Karpas-422 (cell line): ENCODE data around the gene RAG2. TPM values are rescaled to one million over a fixed set of nuclear protein-coding genes. Genes with fewer than 3 reads are reported as not detected.

Source experiments
- DNase-seq: peaks from one replicate; pipeline ENCODE4 v3.0.0-alpha.2; 2015
- H2AFZ ChIP-seq: fragments of 200-600 bp; sonication (generic); 2 replicates; pipeline ENCODE4 v1.6.1; 2014; ENCODE audit warnings: antibody characterized with exemption, low read length, mixed read lengths
- H3K27ac ChIP-seq: fragments of 200-600 bp; sonication (generic); 2 replicates; pipeline ENCODE4 v1.5.1; 2014; ENCODE audit warnings: mild to moderate bottlenecking, low read length, moderate library complexity
- H3K27me3 ChIP-seq: fragments of 200-600 bp; sonication (generic); 2 replicates; pipeline ENCODE4 v1.6.1; 2014; ENCODE audit warnings: low read length, mixed read lengths
- H3K36me3 ChIP-seq: fragments of 200-600 bp; sonication (generic); 2 replicates; pipeline ENCODE4 v1.6.1; 2014; ENCODE audit warnings: low read length, mixed read lengths; ENCODE audit not compliant: insufficient read depth
- H3K4me1 ChIP-seq: fragments of 200-600 bp; sonication (generic); 2 replicates; pipeline ENCODE4 v1.6.1; 2014; ENCODE audit warnings: mild to moderate bottlenecking, low read length, mixed read lengths
- H3K4me2 ChIP-seq: fragments of 200-600 bp; sonication (generic); 2 replicates; pipeline ENCODE4 v1.6.1; 2014; ENCODE audit warnings: low read length, low read depth, mild to moderate bottlenecking; ENCODE audit not compliant: poor library complexity, severe bottlenecking
- H3K4me3 ChIP-seq: fragments of 200-600 bp; sonication (generic); 2 replicates; pipeline ENCODE4 v1.5.1; 2014; ENCODE audit warnings: mild to moderate bottlenecking, antibody characterized with exemption, low read length, mixed read lengths
- H3K79me2 ChIP-seq: fragments of 200-600 bp; sonication (generic); 2 replicates; pipeline ENCODE4 v1.6.1; 2014; ENCODE audit warnings: mild to moderate bottlenecking, low read length, mixed read lengths
- H3K9ac ChIP-seq: fragments of 200-600 bp; sonication (generic); 2 replicates; pipeline ENCODE4 v1.6.0; 2014; ENCODE audit warnings: low read length
- H3K9me2 ChIP-seq: fragments of 200-600 bp; sonication (generic), shearing (Covaris generic); replicated peaks from 2 replicates; pipeline ENCODE4 v1.6.0; 2014; ENCODE audit warnings: mild to moderate bottlenecking, low read length, moderate library complexity; ENCODE audit not compliant: insufficient read depth
- H3K9me3 ChIP-seq: fragments of 300-700, 200-600 bp; sonication (generic); 2 replicates; pipeline ENCODE4 v1.6.1; 2014; ENCODE audit warnings: low read length, mixed read lengths
- H4K20me1 ChIP-seq: fragments of 200-600 bp; sonication (generic); 2 replicates; pipeline ENCODE4 v1.6.1; 2014; ENCODE audit warnings: mild to moderate bottlenecking, antibody characterized with exemption, low read length, low read depth; ENCODE audit not compliant: insufficient read depth
- total RNA-seq: library from RNA; depleted of rRNA; stranded (reverse); fragments of >200 nt; shearing (Covaris generic); gene quantifications from 2 replicates; pipeline ENCODE4 v1.2.3, GENCODE V29; 2014; ENCODE audit warnings: low replicate concordance; rRNA removed

The RAG2 gene
- total RNA-seq, result not detected in 2 replicates

GRCh38 chr11:36598051-36598450 is at the start of gene RAG2:
RAG2 (minus strand) TSS chr11:36598236; CDS start chr11:36594168, 4,068 bp downstream.
- no peak within 1 kb of the TSS for H3K4me2 ChIP-seq
- no peaks in the 10 kb centered on the region for H3K9me3 ChIP-seq
- H3K9me2 ChIP-seq, result no peaks in the 10 kb centered on the region
- H3K36me3 ChIP-seq, result no peaks in the 10 kb centered on the region
- no peak within 1 kb of the TSS for H3K4me3 ChIP-seq
- DNase-seq, result no peak
- no peak within 1 kb of the TSS for H3K27ac ChIP-seq
- H3K27me3 ChIP-seq, result no peaks in the 10 kb centered on the region
- H2AFZ ChIP-seq, result no peak within 1 kb of the TSS
- no peaks in the 10 kb centered on the region for H3K4me1 ChIP-seq
- H4K20me1 ChIP-seq, result no peaks in the 10 kb centered on the region
- no peaks in the 10 kb centered on the region for H3K79me2 ChIP-seq
- no peak within 1 kb of the TSS for H3K9ac ChIP-seq

GRCh38 chr11:36638556-36638955 is 40.5 kb upstream of the RAG2 start:
- Histone ChIP-seq H3K9ac (no peak overlapping the region), H3K27ac (no peak overlapping the region), H3K4me3 (no peak overlapping the region), H3K4me1 (no peaks in the 10 kb centered on the region), H2AFZ (no peak overlapping the region), H3K27me3 (no peaks in the 10 kb centered on the region), H4K20me1 (no peaks in the 10 kb centered on the region), H3K36me3 (no peaks in the 10 kb centered on the region), H3K4me2 (no peak overlapping the region), H3K9me3 (no peaks in the 10 kb centered on the region), H3K9me2 (no peaks in the 10 kb centered on the region), H3K79me2 (no peaks in the 10 kb centered on the region)
- DNase-seq, result no peak

- Histone ChIP-seq H3K9me3 (no peaks in the 10 kb centered on the region), H3K27me3 (no peaks in the 10 kb centered on the region), H3K4me2 (no peak overlapping the region), H2AFZ (no peak overlapping the region), H3K4me3 (no peak overlapping the region), H3K9ac (no peak overlapping the region), H3K79me2 (no peaks in the 10 kb centered on the region), H4K20me1 (no peaks in the 10 kb centered on the region), H3K9me2 (no peaks in the 10 kb centered on the region), H3K27ac (no peak overlapping the region), H3K4me1 (no peaks in the 10 kb centered on the region), H3K36me3 (no peaks in the 10 kb centered on the region)
- no peak for DNase-seq
Observed at GRCh38 chr11:36635066-36635862, 37.2 kb upstream of the RAG2 start.

GRCh38 chr11:36631774-36632173 is 33.7 kb upstream of the RAG2 start:
- no peaks in the 10 kb centered on the region for H3K36me3 ChIP-seq
- no peaks in the 10 kb centered on the region for H3K9me2 ChIP-seq
- DNase-seq, result no peak
- H3K9me3 ChIP-seq, result no peaks in the 10 kb centered on the region
- no peaks in the 10 kb centered on the region for H3K27me3 ChIP-seq
- no peaks in the 10 kb centered on the region for H3K4me1 ChIP-seq
- H3K27ac ChIP-seq, result no peak overlapping the region
- no peak overlapping the region for H3K4me2 ChIP-seq
- H2AFZ ChIP-seq, result no peak overlapping the region
- H3K4me3 ChIP-seq, result no peak overlapping the region
- H4K20me1 ChIP-seq, result no peaks in the 10 kb centered on the region
- no peak overlapping the region for H3K9ac ChIP-seq
- no peaks in the 10 kb centered on the region for H3K79me2 ChIP-seq

GRCh38 chr11:36628765-36629244 is 30.8 kb upstream of the RAG2 start:
- H3K4me1 ChIP-seq, result no peaks in the 10 kb centered on the region
- no peak for DNase-seq
- no peaks in the 10 kb centered on the region for H3K79me2 ChIP-seq
- H3K9ac ChIP-seq, result no peak overlapping the region
- H2AFZ ChIP-seq, result no peak overlapping the region
- no peak overlapping the region for H3K27ac ChIP-seq
- H3K4me3 ChIP-seq, result no peak overlapping the region
- H3K9me3 ChIP-seq, result no peaks in the 10 kb centered on the region
- no peaks in the 10 kb centered on the region for H3K9me2 ChIP-seq
- H3K27me3 ChIP-seq, result no peaks in the 10 kb centered on the region
- no peaks in the 10 kb centered on the region for H4K20me1 ChIP-seq
- no peaks in the 10 kb centered on the region for H3K36me3 ChIP-seq
- H3K4me2 ChIP-seq, result no peak overlapping the region

GRCh38 chr11:36628141-36628540 is 30.1 kb upstream of the RAG2 start:
- H3K27me3 ChIP-seq, result no peaks in the 10 kb centered on the region
- H2AFZ ChIP-seq, result no peak overlapping the region
- H4K20me1 ChIP-seq, result no peaks in the 10 kb centered on the region
- no peak overlapping the region for H3K4me3 ChIP-seq
- no peaks in the 10 kb centered on the region for H3K36me3 ChIP-seq
- no peak for DNase-seq
- H3K79me2 ChIP-seq, result no peaks in the 10 kb centered on the region
- H3K9me2 ChIP-seq, result no peaks in the 10 kb centered on the region
- no peak overlapping the region for H3K9ac ChIP-seq
- no peak overlapping the region for H3K27ac ChIP-seq
- H3K4me1 ChIP-seq, result no peaks in the 10 kb centered on the region
- no peak overlapping the region for H3K4me2 ChIP-seq
- H3K9me3 ChIP-seq, result no peaks in the 10 kb centered on the region

GRCh38 chr11:36627471-36627870 is 29.4 kb upstream of the RAG2 start:
- Histone ChIP-seq H3K9me2 (no peaks in the 10 kb centered on the region), H3K27me3 (no peaks in the 10 kb centered on the region), H3K9me3 (no peaks in the 10 kb centered on the region), H3K36me3 (no peaks in the 10 kb centered on the region), H3K4me2 (no peak overlapping the region), H2AFZ (no peak overlapping the region), H3K27ac (no peak overlapping the region), H3K4me1 (no peaks in the 10 kb centered on the region), H3K79me2 (no peaks in the 10 kb centered on the region), H3K4me3 (no peak overlapping the region), H3K9ac (no peak overlapping the region), H4K20me1 (no peaks in the 10 kb centered on the region)
- DNase-seq, result no peak

- Histone ChIP-seq H2AFZ (no peak overlapping the region), H3K27ac (no peak overlapping the region), H4K20me1 (no peaks in the 10 kb centered on the region), H3K9me2 (no peaks in the 10 kb centered on the region), H3K79me2 (no peaks in the 10 kb centered on the region), H3K27me3 (no peaks in the 10 kb centered on the region), H3K4me2 (no peak overlapping the region), H3K36me3 (no peaks in the 10 kb centered on the region), H3K9me3 (no peaks in the 10 kb centered on the region), H3K9ac (no peak overlapping the region), H3K4me3 (no peak overlapping the region), H3K4me1 (no peaks in the 10 kb centered on the region)
- DNase-seq, result no peak
Observed at GRCh38 chr11:36627006-36627405, 29.0 kb upstream of the RAG2 start.
